NB4 (cell line): ENCODE measurements around the gene SLC19A1.
A peak's percentile ranks its signal among the peaks of the same experiment; 100 is the strongest.

Experiments used
- DNase-seq: peaks from one replicate; pipeline ENCODE4 v3.0.0; 2010; ENCODE audit warnings: low read depth
- H3K4me3 ChIP-seq: one replicate; pipeline ENCODE4 v1.5.1; 2011; ENCODE audit warnings: mild to moderate bottlenecking, low read depth, low read length, moderate library complexity
- CTCF ChIP-seq: IDR thresholded peaks from one replicate; pipeline ENCODE4 v1.5.1; 2012; ENCODE audit warnings: low read depth, low read length
- MYC ChIP-seq: IDR thresholded peaks from 2 replicates; pipeline ENCODE4 v1.6.1; 2011; ENCODE audit warnings: low read depth, low read length
- POLR2A ChIP-seq: IDR thresholded peaks from 2 replicates; pipeline ENCODE4 v1.6.1; 2011; ENCODE audit warnings: mild to moderate bottlenecking; ENCODE audit not compliant: insufficient read length; ENCODE audit errors: extremely low read depth
- TF ChIP-seq, protein P1 (sequence below): IDR thresholded peaks from 2 replicates; pipeline ENCODE4 v1.6.1; 2011; ENCODE audit warnings: low read depth, low read length

Gene SLC19A1

DNA sequence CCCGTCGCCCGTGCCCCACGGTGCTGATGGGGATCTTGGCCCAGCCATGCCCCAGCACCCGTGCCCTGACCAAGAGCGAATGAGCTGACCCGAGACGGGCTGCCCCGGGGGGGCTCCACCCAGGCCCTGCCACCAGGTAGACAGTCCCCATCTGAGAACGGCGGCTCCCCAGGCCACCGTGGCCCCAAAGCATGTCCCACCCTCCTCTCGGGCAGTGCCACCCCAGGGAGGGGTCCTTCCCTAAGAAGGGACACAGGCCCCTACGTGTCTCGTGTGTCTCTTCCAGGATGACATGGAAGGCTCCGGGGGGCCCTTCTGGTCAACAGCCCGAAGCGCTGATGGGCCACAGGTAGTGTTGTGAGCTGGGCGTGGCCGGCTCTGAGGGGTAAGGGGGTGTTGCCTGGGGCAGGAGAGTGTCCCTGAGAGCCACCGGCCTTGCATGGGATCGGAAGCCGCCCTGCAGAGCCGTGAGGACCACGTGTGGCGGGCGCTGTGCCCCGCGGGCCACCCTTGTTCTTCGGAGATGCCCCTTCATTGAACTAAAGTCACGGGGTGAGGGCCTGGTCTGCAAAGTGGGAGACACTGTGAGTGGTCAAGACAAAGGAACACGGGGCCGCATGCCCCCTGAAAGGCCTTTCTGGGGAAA lies 55.0 kb downstream of the SLC19A1 start:
- TF ChIP-seq CTCF (no peak), MYC (no peak), POLR2A (no peak)
- TF ChIP-seq, protein P1, sequence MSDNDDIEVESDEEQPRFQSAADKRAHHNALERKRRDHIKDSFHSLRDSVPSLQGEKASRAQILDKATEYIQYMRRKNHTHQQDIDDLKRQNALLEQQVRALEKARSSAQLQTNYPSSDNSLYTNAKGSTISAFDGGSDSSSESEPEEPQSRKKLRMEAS = no peak
- DNase-seq = no peak
- no peak overlapping the region for H3K4me3 ChIP-seq

DNA sequence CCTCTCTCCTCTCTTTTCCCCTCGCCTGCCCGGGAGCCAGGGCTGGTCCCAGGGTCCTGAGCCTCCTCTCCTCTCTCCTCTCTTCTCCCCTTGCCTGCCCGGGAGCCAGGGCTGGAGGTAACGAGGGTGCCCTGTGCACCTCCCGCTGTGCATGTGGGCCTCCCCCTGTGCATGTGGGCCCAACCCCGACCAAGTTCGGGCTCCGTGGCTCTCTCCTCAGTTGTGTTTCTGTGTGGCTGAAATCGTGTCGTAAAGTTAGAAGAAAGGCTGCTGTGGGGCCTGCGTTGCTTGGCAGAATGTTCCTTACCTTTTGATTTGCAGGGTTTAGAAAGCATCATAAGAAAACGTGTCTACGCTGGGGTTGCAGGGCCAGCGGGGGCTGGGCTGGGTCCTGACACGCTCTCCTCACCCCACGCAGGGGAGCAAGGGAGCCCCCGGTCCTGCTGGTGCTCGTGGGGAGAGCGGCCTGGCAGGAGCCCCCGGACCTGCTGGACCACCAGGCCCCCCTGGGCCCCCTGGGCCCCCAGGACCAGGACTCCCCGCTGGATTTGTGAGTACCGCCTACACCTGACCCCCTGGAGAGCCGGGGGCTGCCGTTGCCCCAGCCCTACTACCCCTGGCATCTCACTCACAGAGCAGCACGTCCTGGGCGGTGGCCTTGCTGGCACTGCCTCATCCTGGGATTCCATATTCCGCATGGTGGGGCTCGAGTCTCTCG lies 55.6 kb downstream of the SLC19A1 start:
- TF ChIP-seq CTCF (no peak), POLR2A (no peak), MYC (no peak)
- TF ChIP-seq, protein P1 = no peak
- H3K4me3 ChIP-seq = no peak overlapping the region
- DNase-seq = no peak

DNA sequence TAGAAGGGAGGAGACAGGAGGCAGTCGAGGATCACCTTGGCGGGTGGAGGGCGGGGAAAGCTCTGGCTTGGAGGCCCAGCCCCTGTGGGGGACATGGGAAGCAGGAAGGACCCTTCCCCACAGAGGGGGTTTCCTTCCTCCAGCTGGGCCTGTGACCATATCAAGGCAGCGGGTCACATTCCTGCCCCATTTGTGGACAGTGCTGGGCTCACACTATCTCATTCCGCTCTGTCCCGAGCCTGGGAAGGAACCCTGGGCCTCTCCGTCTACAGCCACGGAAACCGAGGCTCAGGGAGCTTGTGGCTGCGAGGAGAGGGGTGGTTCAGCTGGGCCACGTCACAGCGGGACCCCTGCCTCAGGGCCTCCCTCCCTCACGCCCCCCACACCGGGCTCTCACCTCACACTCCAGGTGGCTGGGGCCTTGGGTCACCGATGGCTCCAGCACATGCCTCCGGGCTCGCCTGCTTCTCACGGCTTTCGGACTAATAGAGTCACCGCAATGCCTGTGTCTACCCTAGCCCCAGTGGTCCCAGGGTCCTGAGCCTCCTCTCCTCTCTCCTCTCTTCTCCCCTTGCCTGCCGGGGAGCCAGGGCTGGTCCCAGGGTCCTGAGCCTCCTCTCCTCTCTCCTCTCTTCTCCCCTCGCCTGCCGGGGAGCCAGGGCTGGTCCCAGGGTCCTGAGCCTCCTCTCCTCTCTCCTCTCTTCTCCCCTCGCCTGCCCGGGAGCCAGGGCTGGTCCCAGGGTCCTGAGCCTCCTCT lies 56.4 kb downstream of the SLC19A1 start:
- no peak for DNase-seq
- H3K4me3 ChIP-seq = no peak overlapping the region
- TF ChIP-seq, protein P1 = no peak
- TF ChIP-seq CTCF (no peak), POLR2A (no peak), MYC (no peak)

- TF ChIP-seq, protein P1 = 0 out of 2 replicates have a peak, but pooled peaks have one; percentile 29
- no peak for TF ChIP-seq MYC
- no peak for DNase-seq
- H3K4me3 ChIP-seq = no peak overlapping the region
Measured at GRCh38 chr21:45484318-45484717, 57.9 kb downstream of the SLC19A1 start.

DNA sequence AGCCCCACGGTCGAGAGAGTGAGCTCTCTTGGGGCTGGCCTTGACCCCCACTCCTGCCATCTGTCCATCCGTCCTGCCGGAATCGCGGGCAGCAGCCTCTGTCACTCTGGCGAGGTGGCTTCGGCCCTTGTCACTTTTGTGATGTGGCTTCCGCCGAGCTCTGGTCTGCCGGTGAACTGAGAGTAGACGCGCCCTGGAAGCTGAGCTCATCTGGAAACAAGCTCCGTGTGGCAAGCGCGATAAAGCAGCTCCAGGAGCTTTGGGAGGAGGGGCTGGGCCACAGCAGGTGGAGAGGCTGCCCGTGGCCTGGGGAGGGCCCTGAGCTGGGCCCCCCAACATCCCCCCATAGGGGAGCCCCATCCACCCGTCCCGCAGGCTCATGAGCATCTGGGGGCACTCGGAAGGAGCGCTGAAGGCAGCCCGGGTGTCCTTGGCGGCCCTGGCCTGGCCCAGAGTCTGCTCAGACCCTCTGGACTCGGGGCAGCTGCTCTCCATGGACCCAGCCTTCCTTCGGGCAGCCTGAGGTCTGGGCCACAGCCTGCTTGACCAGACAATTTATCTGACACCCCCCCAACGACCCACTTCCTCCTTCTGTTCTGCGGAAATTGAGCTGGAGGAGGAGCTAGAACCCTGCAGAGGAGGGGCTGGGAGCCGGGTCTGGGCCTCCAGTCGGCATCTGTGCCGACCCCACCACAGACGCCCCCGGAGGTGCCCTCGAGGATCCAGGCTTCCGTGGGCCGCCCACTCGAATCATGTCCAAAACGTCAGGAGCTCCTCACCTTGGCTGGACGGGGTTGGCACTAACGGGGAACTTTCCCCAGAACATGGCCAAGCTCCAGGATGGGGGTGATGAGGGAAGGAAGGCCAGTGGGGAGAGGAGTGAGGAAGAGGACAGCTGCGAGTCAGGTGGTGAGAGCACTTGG lies 59.1 kb downstream of the SLC19A1 start:
- no peak for TF ChIP-seq MYC
- TF ChIP-seq, protein P1 = no peak
- TF ChIP-seq POLR2A = peak; percentile 11
- peak; percentile 66 for DNase-seq
- no peak overlapping the region for H3K4me3 ChIP-seq
